Embryonic facial prominence (tissue), 1 donor: ENCODE results near the gene ACACB.

Source experiments
- DNase-seq: peaks from one replicate; pipeline ENCODE4 v3.0.0-alpha.2; 2016; ENCODE audit errors: extremely low spot score

Gene ACACB

DNA sequence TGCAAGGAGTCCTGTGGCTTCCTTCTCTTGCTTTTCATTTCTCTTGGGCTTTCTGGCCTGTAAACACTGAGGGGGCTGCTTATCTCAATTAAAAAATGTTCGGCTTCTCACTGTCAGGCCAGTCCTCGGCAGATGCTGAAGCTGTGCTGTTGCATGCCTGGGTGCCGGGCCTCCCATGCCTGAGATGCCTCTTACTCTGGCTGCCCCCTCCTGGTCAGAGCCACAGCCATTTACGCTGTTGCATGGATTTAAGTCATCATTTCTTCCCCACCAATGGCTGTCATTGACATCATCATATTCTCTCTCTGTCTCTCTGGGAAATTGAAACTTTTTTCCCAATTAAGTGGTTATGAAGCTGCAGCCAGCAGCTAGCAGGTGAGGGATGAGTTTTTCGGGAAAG, 139.0 kb downstream of the ACACB start:
- no peak for DNase-seq

DNA sequence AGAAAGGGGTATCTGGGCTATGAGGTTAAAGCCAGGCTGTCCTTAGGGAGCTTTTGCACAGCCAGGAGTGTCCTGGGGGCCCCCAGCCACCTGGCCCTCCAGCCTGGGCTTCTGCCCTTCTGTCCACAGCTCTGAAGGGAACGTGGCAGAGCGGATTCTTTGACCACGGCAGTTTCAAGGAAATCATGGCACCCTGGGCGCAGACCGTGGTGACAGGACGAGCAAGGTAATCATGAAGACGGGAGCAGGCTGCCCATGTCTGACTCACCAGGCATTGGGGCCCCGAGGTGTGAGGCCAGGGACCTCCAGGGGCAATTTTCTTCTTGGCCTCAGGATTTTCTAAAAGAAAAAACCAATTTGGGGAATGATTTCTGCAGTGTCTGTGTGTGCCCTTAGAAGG, 139.6 kb downstream of the ACACB start:
- DNase-seq, result no peak

DNA sequence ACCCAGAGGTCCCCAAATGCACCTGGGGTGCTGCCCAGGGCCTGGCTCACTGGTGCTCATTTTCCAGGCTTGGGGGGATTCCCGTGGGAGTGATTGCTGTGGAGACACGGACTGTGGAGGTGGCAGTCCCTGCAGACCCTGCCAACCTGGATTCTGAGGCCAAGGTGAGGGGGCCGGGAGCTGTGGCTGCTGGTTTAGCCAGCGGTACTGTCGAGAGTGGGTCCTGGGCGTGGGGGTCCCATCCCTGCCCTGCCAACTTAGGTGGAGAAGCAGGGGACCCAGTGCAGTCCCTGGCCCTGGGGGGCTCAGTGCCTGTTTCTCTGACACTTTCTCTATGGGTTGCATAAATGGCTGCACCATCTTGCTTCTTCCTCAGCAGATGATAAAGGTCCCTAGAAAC, 141.8 kb downstream of the ACACB start:
- DNase-seq, result no peak

DNA sequence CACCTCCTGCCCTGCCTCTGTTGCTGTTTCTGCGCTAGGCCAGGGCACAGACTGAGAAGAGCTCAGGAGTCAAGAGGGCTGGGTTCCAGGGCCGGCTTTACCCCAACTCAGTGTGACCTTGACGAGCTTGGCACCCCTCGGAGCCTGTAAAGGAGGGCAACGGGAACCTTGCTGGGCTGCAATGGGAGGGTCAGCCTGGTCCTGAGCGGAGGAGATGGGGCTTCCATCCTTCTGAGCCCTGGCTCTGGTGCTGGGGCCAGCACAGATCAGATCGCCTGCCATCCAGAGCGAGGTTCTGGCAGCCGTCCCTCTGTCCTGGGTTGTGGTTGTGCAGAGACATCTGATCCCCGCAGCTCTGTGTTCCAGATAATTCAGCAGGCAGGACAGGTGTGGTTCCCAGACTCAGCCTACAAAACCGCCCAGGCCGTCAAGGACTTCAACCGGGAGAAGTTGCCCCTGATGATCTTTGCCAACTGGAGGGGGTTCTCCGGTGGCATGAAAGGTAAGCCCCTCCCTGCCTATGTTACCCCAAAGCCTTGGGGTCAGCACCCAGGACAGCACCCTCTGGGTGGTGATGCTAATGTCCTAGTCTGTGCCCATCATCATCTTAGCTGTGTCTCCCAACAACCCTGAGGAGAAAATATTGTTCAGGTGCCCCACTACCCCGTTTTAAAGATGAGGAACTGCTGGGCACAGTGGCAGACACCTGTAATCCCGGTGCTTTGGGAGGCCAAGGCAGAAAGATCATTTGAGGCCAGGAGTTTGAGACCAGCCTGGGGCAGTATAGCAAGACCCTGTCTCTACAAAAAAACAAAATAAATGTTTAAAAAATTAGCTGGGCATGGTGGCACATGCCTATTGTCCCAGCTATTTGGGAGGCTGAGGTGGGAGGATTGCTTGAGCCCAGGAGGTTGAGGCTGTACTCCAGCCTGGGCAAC, 142.5 kb downstream of the ACACB start:
- DNase-seq, result no peak

DNA sequence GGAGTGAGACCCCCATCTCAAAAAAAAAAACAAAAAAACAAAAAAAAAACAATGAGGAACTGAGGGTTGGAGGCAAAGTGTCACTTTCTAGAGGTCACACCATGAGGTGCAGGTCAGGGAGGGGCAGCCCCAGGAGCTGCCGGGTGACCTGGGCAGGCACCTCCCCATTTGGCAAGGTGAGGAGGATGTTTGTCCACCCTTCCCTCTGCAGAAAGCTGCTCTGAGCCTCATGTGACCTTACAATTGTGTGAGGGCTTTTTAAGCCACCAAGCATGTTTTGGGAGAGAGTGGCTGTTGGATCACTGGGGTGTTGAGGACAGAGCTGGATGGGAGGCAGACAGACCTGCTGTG, 143.1 kb downstream of the ACACB start:
- DNase-seq, result no peak

DNA sequence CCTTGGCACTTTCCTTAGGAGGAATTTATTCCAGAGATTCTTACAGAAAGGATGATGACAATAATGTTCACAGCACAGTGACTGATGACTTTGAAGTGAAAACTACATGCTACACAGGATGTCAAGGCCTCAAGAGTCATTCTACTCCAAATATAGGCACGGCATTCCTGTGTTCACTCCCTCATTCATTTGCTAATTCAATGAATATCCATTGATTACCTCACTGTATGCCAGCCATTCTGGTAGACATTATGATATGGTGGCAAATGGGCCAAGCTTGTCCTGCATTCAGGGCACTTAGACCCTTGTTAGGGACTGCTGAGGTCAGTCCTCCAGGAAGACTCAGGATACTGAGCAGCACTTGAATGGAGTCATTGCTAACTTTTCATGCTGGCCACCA, 144.7 kb downstream of the ACACB start:
- DNase-seq, result no peak

DNA sequence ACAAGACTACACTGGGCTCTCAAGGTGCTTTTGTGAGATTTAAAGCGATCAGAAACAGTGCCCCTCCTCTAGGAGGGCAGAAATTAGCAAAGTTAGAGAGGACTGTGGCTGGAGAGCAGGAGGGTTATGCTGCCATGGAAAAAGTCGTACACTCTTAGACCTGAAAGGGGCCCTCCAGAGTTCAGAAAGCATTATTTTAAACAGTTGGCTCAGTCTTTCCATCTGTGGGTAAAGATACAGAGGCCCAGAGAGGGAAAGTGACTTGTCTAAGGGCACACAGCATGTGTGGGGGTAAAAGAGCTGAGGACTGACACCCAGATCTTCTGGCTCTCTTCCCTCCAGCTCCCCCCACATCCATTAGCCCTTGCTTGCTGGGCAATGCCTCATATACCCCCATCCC, 145.6 kb downstream of the ACACB start:
- no peak for DNase-seq

DNA sequence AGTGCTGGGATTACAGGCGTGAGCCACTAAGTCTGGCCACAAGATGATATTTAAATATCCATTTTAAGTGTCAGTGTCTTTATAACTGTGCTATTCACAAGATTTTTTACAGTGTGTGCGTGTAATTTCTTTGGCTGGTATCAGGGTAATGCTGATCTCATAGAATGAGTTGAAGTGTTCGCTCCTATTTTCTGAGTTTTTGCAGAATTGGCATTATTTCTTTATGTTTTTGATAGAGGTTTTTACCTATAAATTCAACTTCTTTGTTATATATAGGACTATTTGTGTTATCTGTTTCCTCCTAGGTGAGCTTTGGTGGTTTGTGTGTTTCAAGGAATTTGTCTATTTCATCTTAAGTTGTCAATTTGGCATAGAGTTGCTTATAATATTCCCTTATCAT, 147.1 kb downstream of the ACACB start:
- no peak for DNase-seq

DNA sequence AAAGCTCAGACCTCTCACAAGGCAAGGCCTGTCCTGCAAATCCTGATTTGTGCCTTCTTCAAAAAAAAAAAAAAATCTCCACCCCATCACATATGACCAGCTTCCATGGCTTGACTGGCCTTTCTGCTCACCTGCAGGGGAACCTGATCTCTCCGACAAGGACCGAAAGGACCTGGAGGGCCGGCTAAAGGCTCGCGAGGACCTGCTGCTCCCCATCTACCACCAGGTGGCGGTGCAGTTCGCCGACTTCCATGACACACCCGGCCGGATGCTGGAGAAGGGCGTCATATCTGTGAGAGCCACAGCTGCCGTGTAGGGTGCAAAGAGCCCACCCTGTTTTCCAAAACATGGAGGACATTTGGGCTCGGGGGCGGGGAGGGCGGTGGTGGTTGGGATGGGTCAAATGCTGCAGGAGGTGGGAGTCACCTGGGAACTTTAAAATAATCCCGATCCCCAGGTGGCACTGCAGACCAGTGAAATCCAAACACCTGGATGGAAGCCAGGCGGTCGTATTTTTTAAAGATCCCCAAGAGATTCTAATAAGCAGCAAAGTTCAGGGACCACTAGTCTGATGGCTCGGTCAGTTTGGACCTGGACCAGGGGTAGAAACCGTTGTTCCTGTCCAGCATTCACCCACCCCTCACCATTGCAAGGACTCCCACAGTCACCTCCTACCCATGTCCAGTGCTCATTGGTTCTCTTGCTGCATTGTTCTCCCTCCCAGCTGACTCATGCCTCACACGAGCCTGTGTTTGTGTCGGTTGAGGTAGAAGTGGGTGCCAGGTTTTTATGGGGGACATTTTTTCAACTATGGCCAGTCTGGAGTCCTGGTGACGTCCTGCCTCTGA, 147.9 kb downstream of the ACACB start:
- no peak for DNase-seq

DNA sequence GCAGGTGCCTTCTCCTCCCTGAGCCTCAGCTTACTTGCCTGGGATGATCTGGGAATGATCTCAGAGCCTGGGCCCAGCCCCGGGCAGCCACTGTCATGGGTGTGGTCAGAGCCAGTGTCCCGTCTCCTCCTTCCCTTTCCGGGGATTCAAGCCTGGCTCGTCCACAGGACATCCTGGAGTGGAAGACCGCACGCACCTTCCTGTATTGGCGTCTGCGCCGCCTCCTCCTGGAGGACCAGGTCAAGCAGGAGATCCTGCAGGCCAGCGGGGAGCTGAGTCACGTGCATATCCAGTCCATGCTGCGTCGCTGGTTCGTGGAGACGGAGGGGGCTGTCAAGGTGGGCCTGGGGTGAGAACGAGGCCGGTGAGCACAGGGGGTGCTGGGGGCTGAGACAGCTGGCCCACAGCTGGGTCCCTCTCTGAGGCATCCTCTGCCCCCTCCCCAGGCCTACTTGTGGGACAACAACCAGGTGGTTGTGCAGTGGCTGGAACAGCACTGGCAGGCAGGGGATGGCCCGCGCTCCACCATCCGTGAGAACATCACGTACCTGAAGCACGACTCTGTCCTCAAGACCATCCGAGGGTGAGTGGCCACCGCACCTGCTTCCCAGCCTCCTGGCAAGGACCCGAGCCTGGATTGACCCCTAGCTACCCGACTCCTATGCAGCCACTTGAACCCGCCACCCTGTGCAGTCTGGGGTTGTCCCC, 148.7 kb downstream of the ACACB start:
- no peak for DNase-seq

DNA sequence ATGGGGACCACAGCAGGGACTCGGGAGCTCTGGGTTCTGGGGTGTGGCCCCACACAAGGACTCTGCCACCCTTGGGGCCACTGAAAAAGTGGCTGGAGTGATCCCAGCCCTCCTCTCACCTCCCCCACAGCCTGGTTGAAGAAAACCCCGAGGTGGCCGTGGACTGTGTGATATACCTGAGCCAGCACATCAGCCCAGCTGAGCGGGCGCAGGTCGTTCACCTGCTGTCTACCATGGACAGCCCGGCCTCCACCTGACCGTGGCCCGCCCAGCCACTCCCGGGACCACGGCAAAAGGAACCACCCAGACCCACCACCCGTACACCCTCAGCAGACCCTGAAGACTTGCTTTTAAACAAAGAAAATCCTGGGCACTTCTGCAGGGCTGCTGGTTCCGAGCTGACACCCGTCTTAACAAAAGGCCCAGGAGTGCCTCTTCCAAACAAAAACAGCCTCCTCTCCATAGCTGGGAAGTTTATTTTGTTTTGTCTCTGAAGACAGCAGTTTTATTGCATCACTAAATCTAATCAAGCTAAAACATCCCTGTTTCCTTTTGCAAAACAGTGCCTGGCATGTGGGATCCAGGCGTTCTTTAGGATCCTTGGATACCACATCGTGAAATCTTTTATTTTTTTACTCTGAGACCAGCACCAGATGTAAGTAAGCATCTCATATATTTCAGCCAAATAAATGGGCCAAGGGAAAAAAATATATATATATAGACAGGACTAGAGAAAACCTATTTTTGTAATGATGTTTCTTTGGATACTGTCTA, 149.9 kb downstream of the ACACB start:
- no peak for DNase-seq

DNA sequence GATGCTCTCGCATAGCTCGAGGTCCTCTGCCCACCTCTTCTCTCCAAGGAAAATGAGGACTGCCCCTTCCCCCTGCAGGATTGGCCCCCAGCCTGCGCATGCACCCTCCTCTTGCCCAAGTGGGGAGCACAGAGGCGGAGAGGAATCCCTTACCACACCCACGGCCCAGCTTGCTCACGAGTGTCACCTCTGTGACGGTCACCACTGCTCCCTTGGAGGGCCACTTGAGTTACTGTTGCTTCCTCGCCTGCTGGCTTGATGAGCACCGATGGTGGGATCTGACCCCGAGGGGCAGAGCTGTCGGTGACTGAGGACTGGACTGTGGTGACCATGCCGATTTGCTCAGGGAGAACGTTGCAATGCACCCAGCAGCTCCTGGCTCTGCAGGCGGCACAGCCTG, 151.0 kb downstream of the ACACB start:
- DNase-seq, result no peak

DNA sequence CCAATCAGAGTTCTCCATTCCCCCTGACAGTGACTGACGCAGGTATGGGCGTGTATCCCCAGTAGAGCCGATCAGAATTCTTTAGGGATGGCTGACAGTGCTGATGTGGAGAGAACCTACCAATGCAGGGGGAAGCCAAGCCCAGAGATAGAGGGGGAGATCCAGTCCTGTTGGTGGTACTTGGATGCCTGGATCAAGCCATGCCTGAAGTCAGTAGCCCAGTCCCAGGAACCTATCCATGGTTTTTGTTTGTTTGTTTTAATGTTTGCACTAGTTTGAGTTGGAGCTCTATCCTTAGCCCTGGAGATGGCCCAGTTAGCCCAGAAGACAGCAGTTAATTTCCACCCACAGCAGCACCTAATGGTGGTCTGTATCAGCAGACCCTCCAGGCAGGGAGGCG, 152.5 kb downstream of the ACACB start:
- DNase-seq, result no peak

DNA sequence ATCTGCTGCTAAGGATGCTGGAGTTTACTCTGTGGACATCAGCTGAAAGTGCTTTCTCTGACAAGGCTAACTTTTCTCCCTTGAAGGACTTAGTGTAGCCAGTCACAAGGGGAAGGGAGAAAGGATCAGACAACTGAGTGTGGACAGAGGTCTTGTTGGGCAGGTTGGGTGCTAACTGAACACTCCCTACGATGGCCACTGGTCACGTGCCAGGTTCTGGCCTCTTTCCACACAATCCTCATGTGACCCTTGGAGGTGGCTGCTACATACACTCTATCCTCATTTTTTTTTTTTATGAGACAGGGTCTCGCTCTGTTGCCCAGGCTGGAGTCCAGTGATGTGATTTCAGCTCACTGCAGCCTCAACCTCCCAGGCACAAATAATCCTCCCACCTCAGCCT, 153.0 kb downstream of the ACACB start:
- DNase-seq, result no peak

DNA sequence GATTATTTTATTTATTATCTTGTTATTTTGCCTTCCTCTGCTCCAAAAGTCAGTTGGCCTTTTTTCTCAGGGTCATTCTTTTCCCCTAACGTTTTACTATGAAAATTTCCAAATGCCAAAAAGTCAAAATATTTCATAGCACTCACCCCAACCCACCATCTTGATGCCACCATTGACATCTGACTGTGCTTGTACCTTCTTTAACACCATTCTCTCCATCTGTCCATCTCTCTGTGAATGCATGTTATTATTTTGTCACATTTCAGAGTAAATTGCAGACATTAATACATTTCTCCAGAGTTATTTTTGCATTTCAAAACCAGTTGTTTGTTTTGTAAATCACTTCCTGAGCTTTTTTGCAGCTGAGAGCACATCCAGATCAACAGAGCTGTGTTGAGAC, 154.1 kb downstream of the ACACB start:
- no peak for DNase-seq

DNA sequence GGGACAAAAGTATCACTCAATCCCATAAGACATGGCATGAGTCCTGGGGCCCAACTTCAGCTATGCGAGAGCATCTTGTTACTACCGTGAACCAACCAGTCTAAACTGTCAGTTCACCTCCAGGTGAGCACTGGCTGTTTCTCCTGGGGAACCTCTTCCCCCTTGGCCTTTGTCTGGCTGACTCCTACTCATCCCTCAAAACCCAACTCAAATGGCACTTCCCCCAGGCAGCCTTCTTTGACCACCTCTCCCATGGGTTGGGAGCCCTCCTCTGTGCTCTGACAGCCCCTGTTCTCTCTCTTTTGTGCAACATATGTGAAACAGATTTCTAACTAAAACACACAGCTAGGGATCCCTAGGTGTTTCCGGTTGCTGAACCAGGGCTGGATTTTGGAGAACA, 155.0 kb downstream of the ACACB start:
- DNase-seq, result no peak

DNA sequence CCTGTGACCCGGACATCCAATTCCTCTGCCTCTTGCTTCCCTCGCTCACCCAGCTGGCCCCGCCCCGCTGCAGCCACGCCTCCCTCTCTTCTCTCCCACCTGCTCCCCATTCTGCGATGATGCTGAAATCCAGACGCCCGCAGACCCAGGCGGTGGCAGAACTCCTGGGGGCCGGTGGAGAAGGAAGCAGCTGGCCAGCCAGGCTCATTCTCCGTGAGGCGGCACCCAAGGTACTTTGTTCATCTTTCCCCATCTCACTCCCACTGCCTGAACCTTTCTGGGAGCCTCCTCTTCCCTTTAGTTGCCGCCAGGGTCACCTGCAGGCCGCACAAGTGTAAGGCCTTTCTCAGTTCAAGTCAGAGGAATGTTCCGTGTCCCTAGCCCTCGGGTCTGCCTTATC, 157.0 kb downstream of the ACACB start:
- DNase-seq, result no peak

DNA sequence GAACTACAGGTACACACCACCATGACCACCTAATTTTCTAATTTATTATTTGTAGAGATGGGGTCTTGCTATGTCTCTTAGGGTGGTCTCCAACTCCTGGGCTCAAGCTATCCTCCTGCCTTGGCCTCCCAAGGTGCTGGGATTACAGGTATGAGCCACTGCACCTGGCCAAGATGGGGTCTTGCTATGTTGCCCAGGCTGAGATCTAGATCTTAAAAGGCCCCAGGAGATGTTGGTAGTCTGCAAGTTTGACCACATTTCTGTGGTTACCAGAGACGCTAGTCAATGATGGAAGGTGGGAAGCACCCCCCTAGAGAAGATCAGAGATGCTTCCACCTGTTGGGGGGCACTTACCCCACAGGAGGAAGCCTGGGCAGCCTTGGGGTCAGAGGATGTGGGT, 158.0 kb downstream of the ACACB start:
- no peak for DNase-seq

DNA sequence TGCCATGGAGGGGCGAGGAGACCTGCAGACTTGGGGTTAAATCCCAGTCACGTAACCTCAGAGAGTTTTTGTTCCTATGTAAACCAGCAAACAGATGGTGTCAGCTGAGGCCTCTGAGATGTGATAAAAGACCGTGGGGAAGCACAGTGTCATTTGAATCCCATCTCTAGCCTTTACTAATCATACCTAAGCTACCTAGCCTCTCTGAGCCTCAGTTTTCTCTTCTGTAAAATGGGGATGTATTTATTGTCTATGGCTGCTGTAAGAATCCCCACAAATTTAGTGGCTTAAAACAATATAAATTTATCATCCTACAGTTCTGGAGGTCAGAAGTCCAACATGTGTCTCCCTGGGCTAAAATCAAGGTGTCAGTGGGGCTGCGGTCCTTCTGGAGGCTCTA, 158.8 kb downstream of the ACACB start:
- DNase-seq, result no peak

DNA sequence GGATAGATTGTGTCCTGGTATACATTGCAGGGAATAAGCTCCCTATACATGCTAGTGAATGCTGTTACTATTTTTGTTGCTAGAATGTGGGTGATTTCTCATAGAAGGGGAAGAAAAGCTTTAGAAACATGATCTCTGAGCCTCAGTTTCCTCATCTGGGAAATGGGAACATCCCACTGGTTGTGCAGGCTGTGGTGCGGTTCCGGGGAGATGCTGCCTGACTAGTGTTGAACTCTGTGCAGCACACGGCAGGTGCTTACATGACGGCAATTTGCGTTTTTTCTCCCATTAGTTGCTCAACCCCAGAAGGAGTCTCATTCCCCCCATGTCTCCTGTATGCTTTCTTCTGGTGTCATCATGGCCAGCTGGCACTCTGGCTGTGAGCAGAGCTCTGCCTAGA, 159.8 kb downstream of the ACACB start:
- no peak for DNase-seq

DNA sequence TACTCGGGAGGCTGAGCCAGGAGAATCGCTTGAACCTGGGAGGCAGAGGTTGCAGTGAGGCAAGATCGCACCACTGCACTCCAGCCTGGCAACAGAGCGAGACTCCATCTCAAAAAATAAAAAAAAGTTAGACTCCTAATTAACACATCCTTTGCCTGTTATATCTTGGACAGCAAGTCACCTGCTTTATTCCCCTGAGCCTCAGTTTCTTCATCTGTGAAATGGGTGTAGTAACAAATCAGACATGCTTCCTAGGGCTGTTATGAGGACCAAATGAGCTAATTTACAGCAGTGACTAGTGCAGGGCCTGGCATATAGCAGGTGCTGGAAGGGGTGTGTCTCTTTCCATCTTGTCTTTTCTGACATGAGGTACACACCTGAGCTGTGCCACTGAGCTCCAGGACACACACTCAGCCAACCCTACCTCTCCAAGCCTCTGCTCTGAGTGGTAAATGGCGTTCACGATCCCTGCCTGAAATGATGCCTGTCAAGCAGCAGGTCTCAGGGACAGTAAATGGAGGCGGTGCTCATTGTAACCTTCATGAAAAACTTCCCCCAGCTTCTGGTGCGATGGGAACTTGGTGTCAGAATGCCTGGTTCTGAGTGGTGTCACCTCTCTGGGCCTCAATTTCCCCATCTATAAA, 161.0 kb downstream of the ACACB start:
- DNase-seq, result no peak
